GM18909 (cell line): ENCODE data around the gene ZC3HAV1.
"Not testable (repeated sequence)": the region's sequence is repeated elsewhere in the genome, so short reads cannot be mapped to it uniquely, and the experiment has no call there.

Experiments used
- ATAC-seq: cut with Tn5 transposase; IDR thresholded peaks from one replicate; pipeline ENCODE4 v1.9.1; 2021; ENCODE audit warnings: mild to moderate bottlenecking; ENCODE audit not compliant: unreplicated experiment, poor library complexity

The ZC3HAV1 gene

GRCh38 chr7:139109188-139109982, at the start of gene ZC3HAV1:
Gene ZC3HAV1 (minus strand): TSS chr7:139109720. CDS start chr7:139109331, 389 bp downstream.
- peak; percentile 73 for ATAC-seq

GRCh38 chr7:139153832-139154231, 44.3 kb upstream of the ZC3HAV1 start:
- ATAC-seq = no peak

DNA sequence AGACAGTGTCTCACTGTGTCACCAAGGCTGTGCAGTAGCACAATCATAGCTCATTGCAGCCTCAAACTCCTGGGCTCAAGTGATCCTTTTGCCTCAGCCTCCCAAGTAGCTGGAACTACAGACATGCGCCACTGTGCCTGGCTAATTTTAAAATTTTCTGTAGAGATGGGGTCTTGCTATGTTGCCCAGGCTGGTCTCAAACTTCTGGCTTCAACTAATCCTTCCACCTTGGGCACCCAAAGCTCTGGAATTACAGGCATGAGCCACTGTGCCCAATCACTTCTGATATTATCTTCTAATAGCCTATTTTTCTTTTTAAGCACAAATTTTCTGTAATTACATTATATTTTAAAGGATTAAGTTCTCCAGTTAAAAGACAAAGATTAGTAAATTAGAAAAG, 42.6 kb upstream of the ZC3HAV1 start:
- no peak for ATAC-seq

DNA sequence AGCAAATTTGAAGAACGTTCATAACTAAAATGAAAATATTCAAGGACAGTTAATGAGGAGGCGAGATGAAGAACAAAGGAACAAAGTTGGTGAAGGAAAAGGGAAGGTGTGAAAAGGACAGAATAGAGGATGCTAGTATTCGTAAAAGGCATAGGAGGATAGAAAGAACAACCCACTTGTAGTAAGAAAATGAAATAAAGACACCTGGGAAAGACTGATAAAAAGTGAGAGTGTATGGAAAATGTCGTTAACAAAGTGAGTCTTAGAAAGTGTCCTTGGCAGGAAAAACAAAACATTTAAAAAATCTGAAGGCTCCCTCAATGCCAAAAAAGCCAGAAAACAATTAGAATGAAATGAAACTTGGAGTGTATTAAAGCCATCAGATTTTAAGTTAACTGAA, 29.6 kb upstream of the ZC3HAV1 start:
- ATAC-seq = no peak

DNA sequence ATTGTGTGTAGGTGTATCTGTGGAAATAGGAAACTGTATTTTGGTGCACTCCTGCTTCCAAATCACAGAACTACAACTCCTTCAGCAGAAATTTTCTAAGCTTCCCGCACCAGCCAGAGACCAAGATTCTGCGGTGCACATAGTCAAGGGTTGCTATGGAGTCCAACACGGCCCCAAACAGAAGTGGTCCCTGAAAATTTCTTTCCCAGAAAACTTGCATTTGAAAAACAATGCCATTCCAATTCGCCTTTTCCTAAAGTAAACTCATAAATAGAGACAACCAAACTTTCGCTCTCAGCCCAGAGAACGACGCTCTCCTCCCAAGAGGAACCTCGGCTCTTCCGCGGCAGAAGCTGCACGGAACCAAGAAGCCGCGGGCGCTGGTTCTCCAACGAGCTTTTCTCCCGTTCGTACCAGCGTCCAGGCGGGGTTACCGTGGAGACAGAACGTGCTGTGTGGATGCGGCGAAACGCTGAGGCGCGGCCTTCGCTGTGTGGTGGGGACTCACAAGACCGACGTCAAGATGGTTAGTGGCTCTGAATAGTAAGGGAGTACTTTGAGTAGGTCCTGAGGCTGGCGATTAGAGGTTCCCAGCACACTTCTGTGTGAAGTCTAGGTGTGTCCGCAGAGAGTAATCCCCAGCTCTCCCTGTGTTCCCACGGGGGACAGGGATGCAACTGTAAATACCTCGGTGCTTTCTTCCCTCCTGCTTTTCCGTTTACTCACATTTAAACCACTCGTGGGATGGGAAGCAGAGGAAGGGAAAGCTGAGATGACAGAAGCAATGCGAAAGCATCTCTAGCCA, 24.0 kb upstream of the ZC3HAV1 start:
- peak; percentile 96 for ATAC-seq

GRCh38 chr7:139132887-139133286, 23.4 kb upstream of the ZC3HAV1 start:
- ATAC-seq = no peak

DNA sequence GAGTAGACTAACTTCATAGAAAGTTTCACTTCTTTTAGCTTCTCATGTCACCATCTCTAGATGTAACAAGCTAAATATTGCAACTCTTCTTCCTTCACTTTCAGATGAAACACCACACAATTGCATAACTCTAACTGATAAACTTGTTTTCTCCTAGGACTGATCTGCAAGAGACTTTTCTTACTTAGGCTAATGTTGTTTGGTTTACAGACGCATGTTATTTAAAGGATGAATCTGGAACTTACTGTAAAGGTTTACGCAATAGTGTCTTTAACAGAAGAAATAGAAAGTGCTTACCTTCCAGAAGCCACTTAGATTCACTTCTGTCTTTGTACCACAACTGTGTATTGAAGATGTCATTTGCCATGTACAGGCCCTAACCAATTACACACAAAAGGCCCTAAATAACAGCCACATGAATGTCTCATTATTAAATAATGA, 22.1 kb upstream of the ZC3HAV1 start:
- ATAC-seq = no peak

DNA sequence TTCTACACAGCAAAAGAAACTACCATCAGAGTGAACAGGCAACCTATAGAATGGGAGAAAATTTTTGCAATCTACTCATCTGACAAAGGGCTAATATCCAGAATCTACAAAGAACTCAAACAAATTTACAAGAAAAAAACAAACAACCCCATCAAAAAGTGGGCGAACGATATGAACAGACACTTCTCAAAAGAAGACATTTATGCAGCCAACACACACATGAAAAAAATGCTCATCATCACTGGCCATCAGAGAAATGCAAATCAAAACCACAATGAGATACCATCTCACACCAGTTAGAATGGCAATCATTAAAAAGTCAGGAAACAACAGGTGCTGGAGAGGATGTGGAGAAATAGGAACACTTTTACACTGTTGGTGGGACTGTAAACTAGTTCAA, 20.3 kb upstream of the ZC3HAV1 start:
- ATAC-seq = not testable (repeated sequence)

DNA sequence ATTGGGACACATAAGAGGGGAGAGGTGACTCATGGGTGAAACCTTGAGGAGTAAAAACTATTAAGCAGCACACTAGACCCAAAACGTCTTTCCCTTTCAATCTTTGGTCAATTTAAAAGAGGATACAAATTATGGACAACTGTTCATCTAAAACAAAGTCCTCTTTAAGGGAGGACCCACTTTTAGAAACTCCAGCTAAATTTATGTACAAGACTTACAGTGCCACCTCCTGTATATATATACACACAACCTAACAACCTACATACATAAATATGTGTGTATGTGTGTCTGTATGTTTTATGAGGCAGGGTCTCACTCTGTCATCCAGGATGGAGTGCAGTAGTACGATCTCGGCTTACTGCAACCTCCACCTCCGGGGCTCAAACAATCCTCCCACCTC, 18.1 kb upstream of the ZC3HAV1 start:
- no peak for ATAC-seq

GRCh38 chr7:139125657-139126056, 16.1 kb upstream of the ZC3HAV1 start:
- ATAC-seq = no peak

DNA sequence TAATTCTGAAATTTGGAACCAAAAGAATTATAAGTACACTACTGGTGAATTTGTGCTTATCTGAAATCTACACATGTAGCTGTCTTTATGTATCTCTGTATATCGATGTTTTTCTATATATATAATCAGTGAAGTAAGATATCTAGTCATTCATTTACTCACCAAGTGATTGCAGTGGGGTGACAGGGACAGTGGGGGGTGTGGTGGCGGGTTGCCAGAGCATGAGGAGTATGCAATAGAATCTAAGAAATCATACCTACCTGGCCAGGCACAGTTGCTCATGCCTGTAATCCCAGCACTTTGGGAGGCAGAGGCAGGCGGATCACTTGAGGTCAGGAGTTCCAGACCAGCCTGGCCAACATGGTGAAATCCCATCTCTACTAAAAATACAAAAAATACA, 15.5 kb upstream of the ZC3HAV1 start:
- ATAC-seq = not testable (repeated sequence)

- ATAC-seq = no peak
These were observed 14.8 kb upstream of the ZC3HAV1 start for GRCh38 chr7:139124084-139124914.

GRCh38 chr7:139119486-139119849, 9.9 kb upstream of the ZC3HAV1 start:
- ATAC-seq = no peak

DNA sequence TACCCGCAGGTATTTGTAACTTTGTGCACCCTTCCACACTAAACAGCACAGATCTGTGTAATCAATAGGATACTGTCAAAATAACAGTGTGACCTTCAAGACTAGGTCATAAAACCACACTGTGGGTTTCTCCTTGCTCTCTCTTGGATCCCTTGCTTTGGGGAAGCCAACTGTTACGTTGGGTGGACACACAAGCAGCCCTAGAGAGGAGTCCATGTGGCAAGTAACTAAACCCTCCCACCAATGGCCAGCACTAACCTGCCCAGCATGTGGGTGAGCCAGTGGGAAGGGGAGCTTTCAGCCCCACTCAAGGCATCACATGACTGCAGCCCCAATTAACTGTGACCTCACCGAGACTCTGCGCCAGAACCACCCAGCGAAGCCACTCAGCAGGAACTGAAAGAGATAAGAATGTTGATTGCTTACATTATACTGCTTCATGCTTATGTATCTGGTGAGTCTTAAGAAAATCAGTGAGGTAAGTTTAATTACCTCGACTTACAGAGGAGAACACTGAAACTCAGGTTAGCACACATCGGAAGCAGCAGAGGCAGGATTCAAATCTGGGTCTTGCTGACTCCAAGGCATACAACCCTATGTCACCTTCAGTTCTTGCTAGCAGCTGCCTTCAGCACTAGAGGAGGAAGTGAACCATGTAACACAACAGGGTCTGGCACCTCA, 9.4 kb upstream of the ZC3HAV1 start:
- ATAC-seq = peak; percentile 91

DNA sequence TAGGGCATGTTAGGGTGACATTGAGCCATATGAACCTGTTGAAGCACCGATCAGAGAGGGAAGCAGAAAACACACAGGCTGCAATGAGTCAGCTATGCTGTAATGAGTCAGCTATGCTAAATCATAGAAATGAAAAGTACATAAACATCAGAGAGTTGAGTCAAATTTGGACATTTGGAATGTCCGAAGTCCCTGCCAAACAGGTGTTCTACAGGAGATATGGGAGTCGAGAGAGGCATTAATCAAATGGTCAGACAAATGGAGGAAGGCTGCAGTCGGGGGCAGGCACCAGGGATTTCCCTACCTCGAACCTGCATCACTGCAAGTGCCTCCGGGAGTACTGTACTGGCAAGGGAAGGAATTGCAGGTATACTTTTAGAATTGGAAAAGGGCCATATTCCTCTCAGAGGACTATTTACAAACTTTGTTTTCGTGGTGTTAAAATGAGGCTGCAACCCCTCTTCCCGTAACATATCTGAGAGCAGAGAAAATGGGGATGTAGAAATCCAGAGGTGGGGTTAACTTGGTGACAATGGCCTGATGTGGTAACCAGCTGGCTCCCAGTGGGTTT, 8.8 kb upstream of the ZC3HAV1 start:
- ATAC-seq = peak; percentile 74

- no peak for ATAC-seq
These were observed 8.2 kb upstream of the ZC3HAV1 start for GRCh38 chr7:139117599-139118233.

DNA sequence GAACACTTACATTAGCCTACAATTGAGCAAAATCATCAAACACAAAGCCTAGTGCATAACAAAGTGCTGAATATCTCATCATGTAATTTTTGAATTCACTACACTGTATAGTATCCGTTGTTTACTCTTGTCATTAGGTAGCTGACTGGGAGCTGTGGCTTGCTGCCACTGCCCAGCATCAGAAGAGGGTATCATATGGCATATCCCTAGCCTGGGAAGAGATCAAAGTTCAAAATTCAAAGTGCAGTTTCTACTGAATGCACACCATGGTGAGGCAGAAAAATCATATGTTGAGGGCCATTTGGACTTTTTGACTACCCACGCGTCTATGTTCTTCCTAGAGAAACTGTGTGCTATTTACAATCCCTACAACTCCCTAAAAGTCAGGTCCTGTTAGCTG, 7.5 kb upstream of the ZC3HAV1 start:
- no peak for ATAC-seq

DNA sequence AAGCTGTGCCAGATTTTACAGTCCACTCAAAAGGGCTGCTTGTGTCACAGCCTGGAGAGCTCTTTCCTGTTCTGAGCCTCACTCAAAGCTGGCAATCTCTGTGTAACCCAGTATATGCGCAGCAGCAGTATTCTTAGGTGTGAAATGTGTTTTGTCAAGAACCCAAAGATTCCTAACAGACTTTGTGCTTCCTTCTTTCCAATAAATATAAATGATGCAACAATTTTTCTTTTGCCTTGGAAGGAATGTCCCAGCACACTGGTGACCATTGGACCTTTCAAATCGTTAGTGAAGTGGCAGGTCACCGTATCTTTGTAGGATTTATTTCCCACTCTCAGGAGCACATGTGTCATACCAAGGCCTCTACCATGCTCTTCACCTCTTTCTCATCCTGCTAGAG, 5.6 kb upstream of the ZC3HAV1 start:
- ATAC-seq = no peak

GRCh38 chr7:139114585-139114984, 5.1 kb upstream of the ZC3HAV1 start:
- ATAC-seq = no peak
